Caki2 (cell line): Measurements from ENCODE around the gene EBF4. TPM values are rescaled to one million over a fixed set of nuclear protein-coding genes. Genes with fewer than 3 reads are reported as not detected.

Source experiments
- DNase-seq: peaks from one replicate; pipeline ENCODE4 v3.0.0-alpha.2; 2015; ENCODE audit warnings: low read depth
- in situ Hi-C: cut with HindIII; loops from 2 replicates; pipeline ENCODE4 v1.10.0; 2016; ENCODE audit warnings: low sequenced_read_pairs, low pct_unique_long_range_greater_than_20kb, mixed read lengths
- total RNA-seq: library from RNA; depleted of rRNA; stranded (reverse); fragments of >200 nt; shearing (Covaris generic); gene quantifications from 2 replicates; pipeline ENCODE4 v1.2.3, GENCODE V29; 2014; ENCODE audit warnings: low replicate concordance

EBF4 gene
- total RNA-seq, 1 experiment from 2014 or later = 12.7 TPM

DNA sequence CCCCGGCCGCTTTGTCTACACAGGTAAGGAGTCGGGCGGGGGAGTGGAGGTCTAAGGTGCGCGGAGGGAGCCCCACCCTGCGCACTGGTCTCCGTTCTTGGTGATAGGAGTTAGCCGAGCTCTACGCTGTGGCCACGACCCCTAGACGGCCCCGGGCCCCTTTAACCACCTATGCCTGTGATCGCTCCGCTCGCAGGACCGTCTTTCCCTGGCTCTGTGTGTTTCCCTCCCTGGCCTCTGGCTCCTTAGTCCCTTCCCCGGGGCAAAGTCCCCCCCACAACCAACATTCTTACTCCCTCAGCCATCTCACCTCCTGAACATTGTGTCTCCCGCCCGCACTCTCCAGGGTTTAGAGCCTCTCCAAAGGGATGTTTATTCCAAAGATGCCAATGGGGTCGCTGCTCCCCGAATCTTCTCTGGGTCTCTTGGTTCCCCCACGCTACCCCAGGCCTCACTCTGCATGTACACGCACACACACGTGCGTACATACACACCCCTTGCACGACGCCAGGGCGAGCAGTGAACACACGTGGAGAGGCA is 57.4 kb downstream of the EBF4 start:
- no peak for DNase-seq
- in situ Hi-C loops = no loop called here

DNA sequence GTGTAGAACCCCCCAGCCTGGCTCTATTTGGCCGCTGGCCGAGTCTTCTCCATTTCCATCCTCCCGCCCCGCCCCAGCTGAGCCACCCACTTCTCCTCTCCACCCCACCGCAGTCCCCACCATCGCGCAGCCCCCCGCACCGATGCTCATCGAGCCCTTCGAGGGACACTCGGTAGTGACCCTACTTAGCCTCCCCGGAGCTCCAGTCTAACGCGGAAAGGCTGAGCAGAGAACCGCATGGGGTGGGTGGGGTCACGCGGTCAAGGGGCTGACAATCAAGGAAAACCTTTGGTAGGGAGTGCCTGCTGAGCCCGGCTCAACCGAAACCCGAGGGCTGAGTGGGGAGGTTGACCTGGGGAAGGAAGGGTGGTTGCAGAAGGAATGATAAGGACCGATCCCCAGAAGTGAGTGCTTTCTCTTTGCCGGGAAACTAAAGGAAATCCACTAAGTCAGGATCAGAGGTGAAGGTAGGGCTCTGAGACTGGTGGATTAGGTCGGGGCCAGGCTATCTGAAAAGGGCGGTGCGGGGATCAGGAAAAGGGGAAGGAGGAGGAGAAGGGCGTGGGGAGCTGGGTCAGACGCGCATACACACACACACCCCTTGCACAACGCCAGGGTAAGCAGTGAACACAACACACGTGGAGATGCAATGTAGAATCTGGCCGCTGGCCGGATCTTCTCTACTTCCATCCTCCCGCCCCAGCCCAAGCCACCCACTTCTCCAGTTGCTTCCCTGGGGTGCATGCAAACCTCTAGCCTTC is 58.1 kb downstream of the EBF4 start:
- in situ Hi-C loops = no loop called here

GRCh38 chr20:2751347-2751877 is 58.8 kb downstream of the EBF4 start:
- no peak for DNase-seq
- in situ Hi-C loops = no loop called here

More for the DNA sequence above, 58.1 kb downstream of the EBF4 start:
- no peak for DNase-seq

DNA sequence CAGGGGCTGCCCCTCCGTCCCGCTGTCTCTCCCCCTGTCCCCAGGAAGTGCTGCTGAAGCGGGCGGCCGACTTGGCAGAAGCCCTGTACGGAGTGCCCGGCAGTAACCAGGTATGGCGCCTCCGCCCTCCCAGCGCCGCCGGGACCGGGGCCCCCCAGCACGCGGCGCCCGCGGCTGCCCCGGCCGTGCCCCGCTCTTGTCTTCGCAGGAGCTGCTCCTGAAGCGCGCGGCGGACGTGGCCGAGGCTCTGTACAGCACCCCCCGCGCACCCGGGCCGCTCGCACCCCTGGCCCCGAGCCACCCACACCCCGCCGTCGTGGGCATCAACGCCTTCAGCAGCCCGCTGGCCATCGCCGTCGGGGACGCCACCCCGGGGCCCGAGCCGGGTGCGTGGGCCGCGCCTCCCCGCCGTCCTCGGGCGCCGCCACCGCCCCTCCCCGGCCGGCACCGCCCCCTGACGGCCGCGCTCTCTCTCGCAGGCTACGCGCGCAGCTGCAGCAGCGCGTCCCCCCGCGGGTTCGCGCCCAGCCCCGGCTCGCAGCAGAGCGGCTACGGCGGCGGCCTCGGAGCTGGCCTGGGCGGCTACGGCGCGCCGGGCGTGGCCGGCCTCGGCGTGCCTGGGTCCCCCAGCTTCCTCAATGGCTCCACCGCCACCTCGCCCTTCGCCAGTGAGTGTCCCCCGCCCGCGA is 59.4 kb downstream of the EBF4 start:
- no peak for DNase-seq

DNA sequence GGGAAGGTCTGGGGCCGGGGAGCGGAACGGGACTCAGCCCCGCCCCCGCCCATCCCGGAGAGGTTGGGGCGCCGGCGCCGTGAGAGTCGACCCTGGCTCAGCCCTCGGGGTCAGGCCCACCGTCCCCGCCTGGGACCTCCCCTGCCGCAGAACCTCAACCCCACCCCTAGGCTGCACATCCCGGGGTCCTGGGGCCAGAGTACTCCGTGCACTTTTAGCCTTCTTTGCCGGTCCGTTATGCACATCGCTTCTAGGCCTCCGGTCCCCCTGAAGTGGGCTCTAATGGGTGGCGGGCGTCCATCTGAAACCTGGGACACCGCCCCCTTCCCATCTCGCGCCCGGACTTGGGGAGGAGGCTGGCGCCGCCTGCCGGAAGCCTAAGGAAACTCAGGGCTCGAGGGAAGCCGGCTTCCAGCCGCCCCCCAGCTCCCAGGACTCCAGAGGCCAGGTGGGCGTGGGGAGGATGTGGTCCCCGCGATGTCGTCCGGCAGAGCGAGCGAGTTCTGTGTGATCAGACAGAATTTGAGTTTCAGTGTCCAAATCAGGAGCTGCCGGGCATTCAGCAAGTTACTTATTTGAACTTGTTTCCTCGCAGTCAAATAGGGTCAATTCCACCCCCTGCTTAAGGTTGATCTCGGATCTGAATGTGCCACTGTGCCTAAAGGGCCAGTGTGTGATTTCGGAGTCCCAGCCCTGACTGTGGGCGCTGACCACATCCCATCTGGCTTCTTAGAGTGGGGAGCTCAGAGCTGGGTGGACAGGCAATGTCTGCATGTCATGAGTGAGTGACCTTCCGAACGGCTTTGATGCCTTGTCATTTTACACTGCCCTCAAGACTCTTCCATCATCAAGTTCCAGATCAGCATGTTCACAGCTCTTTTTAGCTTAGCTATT is 60.2 kb downstream of the EBF4 start:
- in situ Hi-C loops = no loop called here

More for the DNA sequence above, 59.4 kb downstream of the EBF4 start:
- in situ Hi-C loops = no loop called here

GRCh38 chr20:2753461-2754040 is 61.0 kb downstream of the EBF4 start:
- in situ Hi-C loops = no loop called here
- DNase-seq = no peak

More for the DNA sequence above, 60.2 kb downstream of the EBF4 start:
- DNase-seq = peak; percentile 52

DNA sequence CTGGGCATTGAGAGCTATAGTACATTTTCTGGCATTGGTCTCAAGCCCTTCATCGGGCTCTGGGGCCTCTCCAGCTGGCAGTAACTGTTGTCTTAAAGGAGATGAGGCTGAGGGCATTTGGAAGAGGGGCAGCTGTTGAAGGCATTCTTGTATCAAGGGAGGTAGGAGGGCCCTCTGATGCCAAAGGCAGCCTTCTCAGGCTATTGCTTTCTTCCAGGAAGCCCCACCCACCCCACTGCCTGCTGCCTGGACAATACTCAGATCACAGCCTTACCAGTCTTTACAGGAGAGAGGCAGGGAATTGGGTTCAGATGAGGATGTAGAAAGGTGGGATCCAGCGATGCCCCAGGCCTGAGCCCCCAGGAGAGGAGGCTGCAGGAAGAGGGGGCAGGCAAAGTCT is 61.8 kb downstream of the EBF4 start:
- in situ Hi-C loops = no loop called here
- no peak for DNase-seq

DNA sequence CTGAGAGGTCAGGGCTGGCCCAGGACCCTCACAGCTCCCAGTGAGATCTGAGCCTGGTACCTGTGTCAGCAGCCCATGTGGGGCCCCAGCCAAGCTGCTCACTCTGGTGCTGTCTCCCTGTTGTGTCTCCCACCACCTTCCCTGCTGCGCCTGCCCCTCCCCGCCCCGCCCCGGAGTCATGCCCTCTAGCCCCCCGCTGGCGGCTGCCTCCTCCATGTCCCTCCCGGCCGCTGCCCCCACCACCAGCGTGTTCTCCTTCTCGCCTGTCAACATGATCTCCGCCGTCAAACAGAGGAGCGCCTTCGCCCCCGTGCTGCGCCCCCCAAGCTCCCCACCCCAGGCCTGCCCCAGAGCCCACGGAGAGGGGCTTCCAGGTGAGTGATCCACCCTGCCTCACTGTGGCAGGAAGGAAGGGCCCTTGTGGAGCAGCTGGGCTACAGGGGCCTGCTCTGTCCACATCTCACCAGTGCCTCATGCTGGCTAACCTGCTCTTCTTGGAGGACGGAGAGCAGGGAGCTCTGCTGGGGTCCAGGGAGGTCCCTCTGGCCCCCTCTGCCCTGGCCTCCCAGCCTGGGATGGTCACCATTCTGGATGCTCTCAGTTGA is 63.0 kb downstream of the EBF4 start:
- DNase-seq = no peak
- in situ Hi-C loops = no loop called here

DNA sequence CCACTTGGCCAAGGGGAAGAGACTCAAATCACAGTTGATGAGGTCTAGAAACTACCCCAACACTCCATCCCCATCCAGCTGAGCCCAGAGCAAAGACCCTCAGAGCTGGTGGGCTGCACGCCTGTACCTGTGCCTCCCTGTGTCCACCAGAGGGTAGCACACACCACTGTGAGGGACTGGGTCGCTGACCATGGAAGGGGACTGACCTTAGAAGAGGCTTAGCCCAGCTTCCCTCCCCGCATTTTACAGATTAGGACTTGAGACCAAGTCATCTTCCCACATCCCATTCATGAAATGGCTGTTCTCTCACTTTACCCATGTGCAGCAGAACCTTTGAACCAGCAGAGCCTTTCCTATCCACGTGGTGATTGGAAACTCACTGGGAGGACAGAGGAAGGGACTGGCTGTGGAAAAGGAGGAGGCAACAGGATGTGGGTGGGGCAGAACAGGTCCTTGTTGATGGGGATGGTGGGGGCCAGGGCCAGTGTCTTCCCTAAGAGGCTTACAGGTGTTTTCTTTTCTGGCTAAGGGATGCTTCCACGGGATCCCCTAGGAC is 63.6 kb downstream of the EBF4 start:
- DNase-seq = peak; percentile 13
- in situ Hi-C loops = no loop called here

GRCh38 chr20:2757001-2757400 is 64.4 kb downstream of the EBF4 start:
- in situ Hi-C loops = no loop called here
- no peak for DNase-seq

GRCh38 chr20:2757969-2758368 is 65.4 kb downstream of the EBF4 start:
- no peak for DNase-seq
- in situ Hi-C loops = no loop called here

DNA sequence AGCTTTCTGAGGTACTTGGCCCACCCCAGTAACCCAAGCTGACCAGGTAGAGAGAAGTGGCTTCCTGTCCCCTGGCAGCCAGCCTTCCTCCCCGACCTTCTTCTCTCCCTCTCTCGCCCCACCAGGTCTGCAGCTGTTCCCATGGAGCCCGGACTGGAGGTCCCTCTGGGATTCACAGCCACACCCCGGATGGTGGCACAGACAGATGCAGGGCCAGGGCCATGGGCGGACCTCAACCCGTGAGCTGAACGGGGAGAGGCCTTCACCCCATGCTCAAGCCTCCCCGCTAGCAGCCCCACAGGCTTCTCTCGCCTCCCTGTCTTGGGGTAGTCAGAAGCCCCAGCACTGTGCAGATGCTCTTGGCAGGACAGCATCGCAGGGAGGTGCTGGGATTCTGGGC is 66.6 kb downstream of the EBF4 start:
- in situ Hi-C loops = no loop called here
- DNase-seq = no peak

DNA sequence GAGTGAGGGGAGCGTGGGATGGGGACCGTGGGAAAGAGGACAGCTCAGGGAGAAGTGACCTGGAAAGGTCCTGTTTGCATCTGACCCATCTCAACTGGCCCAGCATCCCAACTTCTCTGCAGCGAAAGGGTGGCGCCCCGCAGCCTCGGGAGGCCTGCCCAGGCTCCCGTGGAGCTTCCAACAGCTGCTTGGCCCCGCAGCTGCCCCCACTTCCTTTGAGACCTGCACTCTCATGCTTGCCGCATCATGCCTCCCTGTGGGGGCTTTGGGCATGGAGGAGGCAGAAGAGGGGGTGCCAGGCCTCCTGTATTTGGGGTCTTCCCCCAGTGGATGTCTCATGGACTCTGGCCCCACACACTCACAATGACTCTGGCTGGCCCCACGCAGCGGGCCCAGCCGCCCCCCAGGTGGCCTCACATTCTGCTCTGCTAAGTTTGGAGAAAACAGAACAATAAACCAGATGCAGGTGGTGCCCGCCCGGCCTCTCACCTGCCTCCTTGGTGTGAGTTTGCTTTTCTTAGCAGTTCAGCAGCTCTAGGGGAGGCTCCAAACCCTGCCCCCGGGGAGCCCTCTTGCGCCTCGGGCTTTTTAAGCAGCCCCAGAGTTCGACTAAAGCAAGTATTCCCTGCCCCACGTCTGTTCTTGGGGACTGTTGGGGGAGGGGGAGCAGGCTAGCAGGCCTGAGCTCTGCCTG is 67.2 kb downstream of the EBF4 start:
- no peak for DNase-seq
- in situ Hi-C loops = no loop called here

DNA sequence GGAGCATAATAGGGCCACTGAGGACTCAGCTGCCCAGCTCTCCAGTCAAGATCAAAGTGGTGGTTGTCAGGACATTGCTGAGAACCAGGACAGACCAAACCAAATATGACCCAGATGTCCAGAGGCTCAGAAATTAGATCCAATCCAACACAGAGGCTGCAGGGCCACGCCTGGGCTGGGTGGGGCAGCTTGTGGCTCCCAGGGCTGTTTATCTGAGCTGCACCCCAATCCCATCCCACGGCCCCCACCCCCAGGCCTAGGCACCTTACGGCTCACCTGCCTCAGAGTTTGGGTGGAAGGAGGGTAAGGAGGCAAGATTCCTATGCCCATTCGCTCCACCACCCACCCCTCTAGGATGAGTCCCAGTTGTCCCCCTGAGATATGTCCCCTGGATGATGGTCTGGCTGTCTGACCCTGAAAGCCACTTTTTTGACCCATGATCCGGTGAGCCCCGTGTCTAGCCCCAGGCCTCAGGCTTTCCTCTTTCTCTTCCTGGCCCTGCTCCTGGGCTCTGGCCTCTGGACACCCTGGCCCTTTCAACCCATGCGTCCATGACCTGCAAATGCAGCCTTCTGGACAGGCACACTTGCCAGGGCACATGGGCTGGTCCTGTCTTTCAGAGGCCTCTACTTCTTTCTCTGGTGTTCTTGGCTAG is 67.8 kb downstream of the EBF4 start:
- no peak for DNase-seq
- in situ Hi-C loops = no loop called here

GRCh38 chr20:2760952-2761305 is 68.3 kb downstream of the EBF4 start:
- in situ Hi-C loops = no loop called here
- DNase-seq = no peak

DNA sequence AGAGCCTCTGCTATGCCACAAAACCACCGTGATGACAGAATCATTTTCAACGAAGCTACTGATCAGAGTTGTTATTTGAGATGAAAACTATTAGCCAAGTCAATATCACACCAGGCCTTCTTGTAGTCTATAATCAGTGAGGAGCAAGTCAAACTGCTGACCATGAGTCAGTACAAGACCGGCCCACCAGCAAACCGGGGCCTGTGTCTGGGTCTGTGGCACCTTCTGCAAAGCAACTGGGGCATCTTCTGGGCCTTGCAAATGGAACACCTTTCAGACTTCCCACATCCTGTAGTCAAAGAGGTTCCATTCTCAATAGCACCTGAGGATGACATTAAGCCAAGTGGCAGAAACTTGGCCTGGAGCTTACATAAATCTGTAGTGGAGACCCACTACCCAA is 69.3 kb downstream of the EBF4 start:
- in situ Hi-C loops = no loop called here
- DNase-seq = no peak
